T-cell (primary cell): ENCODE results near the gene TUBA4B. TPM values are rescaled to one million over a fixed set of nuclear protein-coding genes. Genes with fewer than 3 reads are reported as not detected.
"Not testable (repeated sequence)": the region's sequence is repeated elsewhere in the genome, so short reads cannot be mapped to it uniquely, and the experiment has no call there.

Experiments
- ATAC-seq, 4 experiments: fragments of 200-7000 bp in 3 of 4; fragments of 150-1000 bp in 1 of 4; cut with Tn5 transposase; replicated peaks in 1 of 4; 1 replicate in 3 of 4; 2 replicates in 1 of 4; pipeline ENCODE4 v1.10.0; 2021; ENCODE audit warnings: moderate library complexity in 3 of 4, mild to moderate bottlenecking in 2 of 4, moderate number of reproducible peaks in 1 of 4
- CTCF ChIA-PET, 2 donors: fragments of 300-600 bp; sonication (Branson Sonifier 250); formaldehyde crosslinking; loops; one replicate each; lab custom pipeline; 2022; ENCODE audit warnings: antibody characterized with exemption in 2 of 2; lab: Charles Lee
- POLR2A ChIA-PET, 2 donors: fragments of 300-600 bp; sonication (Branson Sonifier 250); formaldehyde crosslinking; loops; one replicate each; lab custom pipeline; 2022; ENCODE audit warnings: antibody characterized with exemption in 2 of 2; lab: Charles Lee
- DNase-seq, 35 experiments: peaks; one replicate each; pipeline versions ENCODE4 v3.0.0 to v3.0.0-alpha.2; 2013 to 2023
- H3K27ac ChIP-seq: one replicate; pipeline ENCODE4 v1.5.1; 2013; ENCODE audit warnings: low read length
- H3K27me3 ChIP-seq, 2 experiments: replicated peaks in 1 of 2; 1 replicate in 1 of 2; 2 replicates in 1 of 2; pipeline versions ENCODE4 v1.6.1 to v1.7.0; 2013; ENCODE audit warnings: low read length in 1 of 2, mixed read lengths in 1 of 2; ENCODE audit not compliant: control insufficient read depth in 2 of 2, insufficient read depth in 2 of 2; ENCODE audit errors: extremely low read depth in 1 of 2
- H3K36me3 ChIP-seq, 2 donors: 1 replicate in 1 of 2; 2 replicates in 1 of 2; pipeline versions ENCODE4 v1.6.1 to v1.7.0; 2013; ENCODE audit warnings: low read length in 1 of 2; ENCODE audit not compliant: control insufficient read depth in 2 of 2, insufficient read depth in 1 of 2; ENCODE audit errors: extremely low read depth in 1 of 2
- H3K4me1 ChIP-seq, 2 experiments: 1 replicate in 1 of 2; 2 replicates in 1 of 2; pipeline versions ENCODE4 v1.6.1 to v1.7.0; 2013; ENCODE audit warnings: low read length in 2 of 2, mixed read lengths in 1 of 2; ENCODE audit not compliant: insufficient read depth in 2 of 2, control insufficient read depth in 1 of 2; ENCODE audit errors: extremely low read depth in 1 of 2
- H3K4me3 ChIP-seq, 2 donors: 1 replicate in 1 of 2; 2 replicates in 1 of 2; pipeline versions ENCODE4 v1.5.1 to v1.7.0; 2013; ENCODE audit warnings: mild to moderate bottlenecking in 2 of 2, low read length in 1 of 2, moderate library complexity in 1 of 2; ENCODE audit not compliant: control insufficient read depth in 1 of 2; ENCODE audit errors: extremely low read depth in 1 of 2
- H3K9me3 ChIP-seq: 2 replicates; pipeline ENCODE4 v1.7.0; 2013
- H3K27ac Mint-ChIP-seq, 2 donors: one replicate each; pipeline ENCODE4 v1.8.0; 2020 to 2021; ENCODE audit warnings: mild to moderate bottlenecking in 2 of 2, mixed read lengths in 2 of 2
- H3K27me3 Mint-ChIP-seq, 2 donors: one replicate each; pipeline ENCODE4 v1.8.0; 2021 to 2022; ENCODE audit warnings: mixed read lengths in 2 of 2
- H3K36me3 Mint-ChIP-seq: one replicate; pipeline ENCODE4 v1.8.0; 2021; ENCODE audit warnings: mixed read lengths
- H3K4me1 Mint-ChIP-seq, 3 donors: one replicate each; pipeline ENCODE4 v1.8.0; 2020 to 2022; ENCODE audit warnings: mixed read lengths in 3 of 3, mild to moderate bottlenecking in 1 of 3
- H3K4me3 Mint-ChIP-seq, 3 donors: one replicate each; pipeline ENCODE4 v1.8.0; 2020 to 2022; ENCODE audit warnings: mild to moderate bottlenecking in 3 of 3, mixed read lengths in 3 of 3, moderate library complexity in 3 of 3
- H3K9me3 Mint-ChIP-seq, 3 donors: one replicate each; pipeline ENCODE4 v1.8.0; 2020 to 2022; ENCODE audit warnings: mixed read lengths in 3 of 3
- WGBS: methylation state at CpG from one replicate; pipeline ENCODE4 v1.1.5; 2013; ENCODE audit warnings: missing lambda C conversion rate; ENCODE audit not compliant: insufficient coverage; 5-methylcytosine and 5-hydroxymethylcytosine counted together
- total RNA-seq, 35 experiments: library from RNA in 6 of 35; stranded (reverse) in 6 of 35; fragments of 120-200 nt in 1 of 35; gene quantifications; one replicate each; pipeline versions ENCODE4 v1.2.1 to v1.2.4 and lab custom pipeline; 2013 to 2026

The TUBA4B gene
- total RNA-seq, 5 donors from 2014 or later (not counting 1 experiment from before 2014, with no cell fraction given), result not detected

DNA sequence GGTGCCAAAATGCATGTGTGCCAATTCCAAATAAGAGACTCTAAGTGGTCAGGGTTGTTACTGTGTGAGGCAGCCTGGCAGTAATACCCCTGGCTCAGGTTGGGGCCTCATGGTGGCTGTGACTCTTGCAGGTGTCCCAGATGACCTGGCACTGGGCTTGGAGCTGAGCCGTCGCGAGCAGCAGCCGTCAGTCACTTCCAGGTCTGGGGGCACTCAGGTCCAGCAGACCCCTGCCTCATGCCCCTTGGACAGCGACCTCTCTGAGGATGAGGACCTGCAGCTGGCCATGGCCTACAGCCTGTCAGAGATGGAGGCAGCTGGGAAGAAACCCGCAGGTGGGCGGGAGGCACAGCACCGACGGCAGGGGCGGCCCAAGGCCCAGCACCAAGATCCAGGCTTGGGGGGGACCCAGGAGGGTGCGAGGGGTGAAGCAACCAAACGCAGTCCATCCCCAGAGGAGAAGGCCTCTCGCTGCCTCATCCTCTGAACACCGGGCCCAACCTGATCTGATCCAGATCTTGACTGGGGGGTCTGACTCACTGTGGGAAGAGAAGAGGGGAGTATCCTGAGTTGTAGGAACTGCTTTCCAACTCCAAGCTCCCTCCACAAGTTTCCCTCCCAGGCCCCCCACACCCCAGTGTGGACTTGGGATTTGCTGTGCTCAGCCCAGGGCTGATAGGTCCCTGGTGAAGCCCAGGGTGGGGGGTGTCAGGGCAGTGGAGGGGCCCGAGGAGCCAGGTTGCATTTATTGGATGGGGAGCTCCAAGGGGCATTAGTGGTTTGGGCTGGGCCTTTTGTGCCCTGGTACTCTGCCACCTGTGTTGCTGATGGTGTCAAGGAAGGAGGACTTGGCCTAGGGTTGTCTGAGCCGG, 31.7 kb downstream of the TUBA4B start:
- no peaks in the 10 kb centered on the region for H3K27me3 ChIP-seq
- POLR2A ChIA-PET, result no interaction called here
- 91% methylated on average over 14 of the region's 16 CpGs for WGBS
- Mint-ChIP-seq H3K27ac (no peak overlapping the region), H3K27me3 (no peaks in the 10 kb centered on the region), H3K4me3 (no peak overlapping the region), H3K4me1 (peaks cover 27 to 35% (median 30%) of the 10 kb centered on the region in 3 donors), H3K36me3 (peaks cover 25% of the 10 kb centered on the region), H3K9me3 (no peaks in the 10 kb centered on the region)
- no peak for ATAC-seq
- H3K27ac ChIP-seq, result no peak overlapping the region
- H3K36me3 ChIP-seq, result peaks cover 23 to 62% of the 10 kb centered on the region in 2 donors
- CTCF ChIA-PET, result interaction anchor here (1.2 to 10.3 kb wide), 4 partner anchors 9 to 11 kb away, joined by 3 to 116 read pairs (median 6); no protein-coding TSS in a partner anchor
- no peaks in the 10 kb centered on the region for H3K9me3 ChIP-seq
- no peak for DNase-seq
- peaks cover 0 to 24% of the 10 kb centered on the region in 2 experiments for H3K4me1 ChIP-seq
- H3K4me3 ChIP-seq, result no peak overlapping the region

DNA sequence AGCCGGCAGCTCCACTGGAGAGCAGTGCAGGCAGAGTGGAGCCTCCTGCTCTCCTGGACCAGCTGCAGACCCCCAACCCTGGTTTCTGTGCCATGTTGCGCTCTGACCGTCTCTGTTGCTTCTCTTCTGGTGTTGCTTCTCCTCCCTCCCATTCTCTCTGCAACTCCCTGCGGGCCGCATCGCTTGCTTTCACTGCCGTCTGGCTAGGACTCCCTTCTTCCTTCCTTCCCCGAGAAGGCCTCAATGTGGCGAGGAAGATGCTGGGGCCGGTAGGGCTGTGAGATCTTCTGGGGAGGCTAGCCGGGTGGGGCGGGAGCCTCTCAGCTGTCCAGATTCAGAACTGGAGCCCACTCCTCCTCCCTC, 32.3 kb downstream of the TUBA4B start:
- H3K4me1 Mint-ChIP-seq, result peaks cover 21 to 29% (median 24%) of the 10 kb centered on the region in 3 donors
- Histone ChIP-seq H3K27me3 (no peaks in the 10 kb centered on the region), H3K4me3 (no peak overlapping the region), H3K27ac (no peak overlapping the region), H3K9me3 (no peaks in the 10 kb centered on the region), H3K4me1 (peaks cover 0 to 18% of the 10 kb centered on the region in 2 experiments), H3K36me3 (peaks cover 23 to 61% of the 10 kb centered on the region in 2 donors)
- no peak overlapping the region for H3K27ac Mint-ChIP-seq
- H3K4me3 Mint-ChIP-seq, result no peak overlapping the region
- WGBS, result 98% methylated on average over 6 of the region's 12 CpGs
- H3K27me3 Mint-ChIP-seq, result no peaks in the 10 kb centered on the region
- peaks cover 25% of the 10 kb centered on the region for H3K36me3 Mint-ChIP-seq
- DNase-seq (no peak), ATAC-seq (no peak)
- H3K9me3 Mint-ChIP-seq, result no peaks in the 10 kb centered on the region
- POLR2A ChIA-PET, result no interaction called here
- CTCF ChIA-PET, result interaction anchor here (1.3 to 10.3 kb wide), 2 partner anchors 10 kb away, joined by 6 to 116 read pairs; no protein-coding TSS in a partner anchor

DNA sequence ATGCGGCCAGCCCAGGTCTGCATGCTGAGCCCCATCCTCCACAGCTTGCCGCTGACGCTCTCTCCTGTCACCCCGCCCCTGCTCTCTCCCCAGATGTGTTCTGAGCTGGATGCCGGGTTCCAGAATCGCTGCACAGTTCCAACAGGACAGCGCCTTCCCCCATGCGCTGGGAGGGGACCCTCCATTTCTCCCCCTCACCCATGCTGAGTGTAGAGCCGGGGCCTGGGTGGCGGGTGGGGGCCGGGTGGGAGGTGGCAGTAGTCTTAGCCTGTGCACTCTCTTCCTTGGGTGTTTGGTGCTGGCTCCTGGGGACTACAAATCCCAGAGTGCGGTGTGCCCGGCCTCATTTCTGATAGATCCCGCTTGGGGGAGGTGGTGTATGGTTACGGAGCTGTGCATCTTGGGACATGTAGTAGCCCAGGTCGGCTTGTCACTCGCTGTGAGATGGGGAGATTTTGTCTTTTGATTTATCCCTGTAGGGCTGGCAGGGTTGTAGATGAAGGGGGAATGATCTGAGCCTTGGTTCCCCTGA, 32.9 kb downstream of the TUBA4B start:
- Histone ChIP-seq H3K27me3 (no peaks in the 10 kb centered on the region), H3K36me3 (peaks cover 23 to 55% of the 10 kb centered on the region in 2 donors), H3K4me1 (peaks cover 0 to 12% of the 10 kb centered on the region in 2 experiments), H3K27ac (no peak overlapping the region), H3K9me3 (no peaks in the 10 kb centered on the region), H3K4me3 (no peak overlapping the region)
- Mint-ChIP-seq H3K4me1 (peaks cover 15 to 23% (median 18%) of the 10 kb centered on the region in 3 donors), H3K27ac (no peak overlapping the region), H3K27me3 (no peaks in the 10 kb centered on the region), H3K36me3 (peaks cover 24% of the 10 kb centered on the region), H3K9me3 (no peaks in the 10 kb centered on the region), H3K4me3 (no peak overlapping the region)
- DNase-seq (no peak), ATAC-seq (peak in 1 of 4 experiments; percentile 8)
- CTCF ChIA-PET, result interaction anchor here in 1 of 2 donors (0.7 to 1.3 kb wide), 2 partner anchors 9 kb away, joined by 4 to 6 read pairs; no protein-coding TSS in a partner anchor
- 99% methylated on average over 9 of the region's 17 CpGs for WGBS
- POLR2A ChIA-PET, result interaction anchor here (0.6 to 0.7 kb wide), 2 partner anchors 34 to 251 kb away, joined by 3 to 4 read pairs; no protein-coding TSS in a partner anchor

DNA sequence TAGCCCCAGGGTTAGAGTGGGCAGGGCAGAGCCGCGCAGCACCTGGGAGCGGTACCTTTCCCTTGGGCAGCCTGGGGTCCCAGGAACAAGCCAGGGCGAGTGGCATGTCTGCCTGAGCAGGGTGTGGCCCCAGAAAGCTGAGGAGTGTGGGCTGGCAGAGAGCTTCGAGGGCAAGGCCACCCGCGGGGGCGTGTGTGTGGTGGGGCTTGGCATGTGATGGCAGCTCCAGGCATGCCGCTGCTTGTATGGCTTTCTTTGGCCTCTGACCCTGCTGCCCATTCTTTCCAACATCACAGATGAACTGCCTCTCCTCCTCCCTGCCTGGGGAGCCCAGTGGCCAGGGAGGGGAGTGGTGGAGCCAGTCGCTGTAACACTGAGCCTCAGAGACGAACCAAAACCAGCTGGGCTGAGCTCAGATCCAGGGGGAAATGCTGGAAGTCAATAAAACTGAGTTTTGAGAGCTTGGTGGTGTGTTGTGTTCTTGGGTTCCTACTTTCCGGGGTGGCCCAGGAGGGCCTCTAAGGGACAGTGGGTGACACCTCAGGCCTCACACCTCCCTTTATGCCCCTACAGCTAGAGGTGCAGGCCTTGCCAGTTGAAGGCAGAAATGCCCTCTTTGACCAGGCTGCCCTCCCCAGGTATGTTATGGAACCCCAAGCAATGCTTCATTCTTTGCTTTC, 33.5 kb downstream of the TUBA4B start:
- Histone ChIP-seq H3K36me3 (peaks cover 20 to 49% of the 10 kb centered on the region in 2 donors), H3K27me3 (no peaks in the 10 kb centered on the region), H3K4me3 (no peak overlapping the region), H3K9me3 (no peaks in the 10 kb centered on the region), H3K27ac (no peak overlapping the region), H3K4me1 (peaks cover 0 to 7% of the 10 kb centered on the region in 2 experiments)
- Mint-ChIP-seq H3K27me3 (no peaks in the 10 kb centered on the region), H3K4me3 (no peak overlapping the region), H3K9me3 (no peaks in the 10 kb centered on the region), H3K36me3 (peaks cover 17% of the 10 kb centered on the region), H3K4me1 (peaks cover 9 to 17% (median 12%) of the 10 kb centered on the region in 3 donors), H3K27ac (no peak overlapping the region)
- WGBS, result 78% methylated on average over 5 of the region's 12 CpGs
- CTCF ChIA-PET, result interaction anchor here in 1 of 2 donors (0.5 to 0.7 kb wide), 2 partner anchors 8 to 355 kb away, joined by 4 read pairs; no protein-coding TSS in a partner anchor
- ATAC-seq, result peak in 1 of 4 experiments; percentile 21
- DNase-seq, result no peak
- POLR2A ChIA-PET, result interaction anchor here (0.6 to 0.7 kb wide), 3 partner anchors 34 to 251 kb away, joined by 3 to 4 read pairs (median 3); no protein-coding TSS in a partner anchor

GRCh38 chr2:219287116-219287440, 34.0 kb downstream of the TUBA4B start:
- 98% methylated on average over 5 of the region's 6 CpGs for WGBS
- ATAC-seq, H3K9me3 ChIP-seq, DNase-seq, H3K27me3 ChIP-seq, H3K4me3 Mint-ChIP-seq, H3K4me3 ChIP-seq, H3K4me1 ChIP-seq, H3K27ac ChIP-seq, H3K9me3 Mint-ChIP-seq, CTCF ChIA-PET, H3K27me3 Mint-ChIP-seq: not testable (repeated sequence)
- Mint-ChIP-seq H3K27ac (peak overlapping the region in 1 of 2 donors; percentile 34), H3K4me1 (peaks cover 8 to 14% (median 11%) of the 10 kb centered on the region in 3 donors), H3K36me3 (peaks cover 13% of the 10 kb centered on the region)
- peaks cover 15 to 44% of the 10 kb centered on the region in 2 donors for H3K36me3 ChIP-seq
- POLR2A ChIA-PET, result interaction anchor here in 1 of 2 donors (0.7 kb wide), 1 partner anchor 91 kb away, joined by 3 read pairs; no protein-coding TSS in a partner anchor
